ENCODE measurements around the gene GSN.

GSN gene

DNA sequence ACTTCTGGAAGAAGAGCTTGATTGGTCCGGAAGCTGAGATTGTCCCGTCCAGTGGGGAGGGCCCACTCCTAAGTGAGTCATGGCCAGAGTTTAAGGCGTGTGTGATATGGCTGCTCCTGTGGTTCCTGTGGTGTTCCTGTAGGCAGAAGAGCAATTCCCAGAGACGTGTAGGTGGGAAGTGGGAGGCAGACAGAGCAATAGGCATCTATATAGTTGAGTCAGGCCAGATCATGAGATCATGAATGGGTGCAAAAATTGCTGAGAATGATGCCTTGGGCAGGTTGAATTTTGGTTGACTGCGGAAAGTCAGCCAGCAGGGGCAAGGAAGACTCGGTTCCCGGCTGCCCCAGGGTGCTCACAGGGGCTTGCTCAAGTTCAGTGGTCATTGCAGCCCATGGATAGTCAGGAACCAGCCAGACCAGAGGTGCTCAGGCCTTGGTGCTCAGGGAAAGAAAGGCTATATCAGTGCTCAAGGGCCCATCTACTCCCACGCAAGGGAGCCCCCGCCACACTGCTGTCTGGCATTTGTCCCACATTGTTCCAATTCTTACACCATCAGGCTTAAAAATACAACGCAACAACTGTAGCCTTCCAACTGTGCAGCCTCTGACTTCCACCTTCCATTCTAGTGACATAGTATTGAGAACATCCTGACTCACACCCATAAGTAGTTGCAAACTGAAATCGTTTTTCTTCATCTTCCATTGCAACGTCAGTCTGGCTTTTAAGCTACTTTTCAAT is 21.0 kb upstream of the GSN start:
- DNase-seq = no peak

DNA sequence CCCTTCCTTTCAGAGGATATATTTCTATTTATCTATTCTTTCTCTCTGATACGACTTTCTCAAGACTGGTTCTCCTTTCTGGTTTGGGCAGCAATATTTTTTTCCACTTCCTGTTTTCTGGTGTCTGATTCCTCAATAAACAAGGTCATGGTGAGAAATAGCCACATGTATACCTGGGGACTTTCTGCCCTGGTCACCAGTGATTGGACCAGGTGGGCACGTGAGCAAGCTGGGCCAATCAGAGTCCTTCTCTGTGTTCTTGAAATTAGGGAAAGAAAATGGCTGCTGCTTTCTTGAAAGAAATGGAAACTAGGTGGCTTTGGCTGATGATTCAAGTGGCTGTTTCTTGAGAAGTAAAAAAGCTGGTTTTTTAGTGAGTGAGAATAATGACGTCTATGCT is 18.4 kb upstream of the GSN start:
- DNase-seq = no peak

GRCh38 chr9:121252104-121252851 is 15.7 kb upstream of the GSN start:
- no peak for DNase-seq

- DNase-seq = no peak
These were observed 14.8 kb upstream of the GSN start for GRCh38 chr9:121253162-121253561.

GRCh38 chr9:121253821-121254501 is 14.0 kb upstream of the GSN start:
- no peak for DNase-seq

GRCh38 chr9:121259498-121259897 is 8.5 kb upstream of the GSN start:
- no peak for DNase-seq

- no peak for DNase-seq
These were observed 8.0 kb upstream of the GSN start for GRCh38 chr9:121259935-121260334.

DNA sequence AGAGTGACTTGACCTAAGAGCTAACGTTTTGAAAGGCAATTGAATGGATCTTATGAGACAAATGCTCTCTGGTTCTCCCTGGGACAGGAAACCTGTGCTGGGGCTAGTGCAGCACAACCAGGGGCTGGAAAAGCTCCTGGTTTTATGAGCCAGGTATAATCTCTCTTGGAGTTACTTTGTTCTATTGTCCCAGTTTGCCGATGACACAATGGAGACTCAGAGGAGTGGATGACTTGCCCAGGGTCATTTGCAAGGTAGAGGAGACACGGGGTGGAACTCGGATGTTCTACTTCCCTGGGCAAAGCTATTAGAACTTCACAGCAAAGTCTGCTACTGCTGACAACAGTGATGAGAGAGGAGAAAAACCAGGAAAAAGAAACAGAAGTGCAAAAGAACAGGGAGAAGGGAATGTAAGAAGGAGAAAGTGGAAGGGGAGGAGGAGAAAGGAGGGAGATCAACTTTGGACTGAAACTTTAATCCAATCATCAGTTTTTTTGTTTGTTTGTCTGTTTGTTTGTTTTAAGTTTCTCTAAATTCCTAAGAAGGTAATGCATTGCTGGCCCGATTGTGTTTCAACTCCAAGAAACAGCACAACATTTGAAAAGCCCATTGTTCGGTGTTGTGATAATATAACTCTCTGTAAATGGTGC is 7.4 kb upstream of the GSN start:
- DNase-seq = no peak

- DNase-seq = no peak
These were observed 6.9 kb upstream of the GSN start for GRCh38 chr9:121261107-121261460.

DNA sequence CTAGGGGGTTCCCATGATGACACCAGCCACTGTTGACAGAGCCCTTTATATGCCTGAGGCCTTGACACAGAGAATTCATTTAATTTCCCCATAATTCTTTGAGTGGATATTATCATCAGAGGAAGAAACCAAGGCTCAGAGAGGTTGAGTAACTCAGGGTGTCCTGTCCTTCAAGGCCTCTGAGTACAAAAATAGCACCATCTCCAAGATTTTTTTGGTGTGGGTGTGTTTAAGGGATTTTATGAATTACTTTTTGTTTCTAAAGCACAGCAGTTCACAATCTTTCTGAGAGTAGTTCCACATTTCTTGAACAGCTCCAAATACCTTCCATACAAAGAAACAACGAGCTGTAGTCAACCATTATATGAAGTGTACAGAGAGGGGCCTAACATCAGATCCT is 6.2 kb upstream of the GSN start:
- DNase-seq = no peak

DNA sequence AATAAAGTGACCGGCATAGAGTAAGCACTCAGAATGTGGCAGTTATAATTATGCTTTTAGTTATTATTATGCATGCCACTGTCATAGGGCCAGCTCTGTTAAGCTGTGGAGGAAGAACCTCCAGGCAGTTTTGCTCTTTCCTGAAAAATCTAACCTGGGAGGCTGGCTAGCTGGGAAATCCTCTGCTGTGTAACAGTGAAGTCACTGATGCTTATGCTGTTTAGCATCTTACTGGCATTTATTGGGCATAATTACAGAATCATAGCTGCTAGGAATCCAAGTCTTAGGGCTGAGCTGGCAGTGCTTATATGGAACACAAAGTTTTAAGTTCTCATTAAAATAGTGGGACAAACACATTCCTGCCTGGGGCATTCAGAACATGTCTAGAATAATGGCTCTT is 5.5 kb upstream of the GSN start:
- DNase-seq = no peak

- DNase-seq = no peak
These were observed 5.0 kb upstream of the GSN start for GRCh38 chr9:121262953-121263352.

DNA sequence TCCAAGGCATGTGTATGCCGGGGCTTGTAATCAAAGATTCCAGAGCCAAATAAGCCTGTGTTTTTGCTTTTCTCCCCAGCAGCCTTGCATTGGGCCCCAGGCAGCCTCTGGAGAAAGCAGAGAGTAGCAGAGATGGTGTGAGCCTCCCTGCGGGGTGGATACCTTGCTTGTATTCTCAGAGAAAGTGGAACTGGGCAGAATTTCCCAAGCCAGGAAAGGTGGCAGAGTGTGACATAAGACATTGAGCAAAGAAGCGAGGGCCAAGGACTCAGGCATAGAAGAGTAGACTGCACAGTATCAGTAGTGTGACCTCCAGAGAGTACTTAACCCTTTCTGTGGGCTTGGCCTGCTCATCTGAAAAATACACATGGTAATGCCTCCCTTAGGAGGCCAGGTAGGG is 1.6 kb upstream of the GSN start:
- no peak for DNase-seq

GRCh38 chr9:121266906-121267650 is 884 bp upstream of the GSN start:
- no peak for DNase-seq

DNA sequence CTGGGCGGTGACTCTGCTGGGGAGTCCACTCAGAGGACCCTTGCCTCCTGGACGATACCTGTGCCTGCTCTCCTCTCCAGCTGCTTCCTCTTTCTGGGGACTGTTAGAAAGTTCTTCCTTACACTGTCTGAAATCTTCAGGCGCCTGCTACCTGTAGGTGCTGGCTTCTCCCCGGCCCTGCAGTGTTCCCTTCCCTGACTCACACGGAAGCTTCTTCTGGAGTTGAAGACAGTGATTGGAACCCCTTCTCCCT is 562 bp downstream of the GSN start:
- DNase-seq = no peak

GRCh38 chr9:121268851-121269641 is 1.1 kb downstream of the GSN start:
- DNase-seq = no peak

- no peak for DNase-seq
These were observed 1.8 kb downstream of the GSN start for GRCh38 chr9:121269642-121270254.

- no peak for DNase-seq
These were observed 3.7 kb downstream of the GSN start for GRCh38 chr9:121271368-121272341.

DNA sequence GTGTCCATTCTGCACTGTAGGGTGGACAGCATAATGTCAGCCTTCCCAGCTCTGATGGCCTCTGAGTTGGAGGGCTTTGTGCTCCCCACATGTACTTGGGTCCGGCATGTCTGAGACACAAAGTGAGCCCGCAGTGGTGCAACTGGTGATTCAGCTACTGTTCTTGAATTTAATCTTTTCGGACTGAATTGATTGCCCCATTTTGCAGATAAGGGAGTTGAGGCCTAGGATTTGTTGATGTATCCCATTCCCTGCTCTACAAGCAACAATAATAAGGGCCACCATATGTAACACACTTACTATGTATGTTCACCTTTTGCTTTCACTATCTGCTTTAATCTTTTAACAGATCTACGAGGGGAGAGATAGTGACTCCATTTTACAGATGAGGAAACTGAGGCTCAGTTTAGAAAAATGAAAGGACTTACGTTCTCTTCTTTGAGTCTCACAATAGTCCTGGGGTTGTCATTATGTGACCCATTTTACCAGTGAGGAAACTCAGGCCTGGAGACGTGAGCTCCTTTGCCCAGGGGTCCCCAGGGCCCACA is 4.5 kb downstream of the GSN start:
- DNase-seq = no peak

DNA sequence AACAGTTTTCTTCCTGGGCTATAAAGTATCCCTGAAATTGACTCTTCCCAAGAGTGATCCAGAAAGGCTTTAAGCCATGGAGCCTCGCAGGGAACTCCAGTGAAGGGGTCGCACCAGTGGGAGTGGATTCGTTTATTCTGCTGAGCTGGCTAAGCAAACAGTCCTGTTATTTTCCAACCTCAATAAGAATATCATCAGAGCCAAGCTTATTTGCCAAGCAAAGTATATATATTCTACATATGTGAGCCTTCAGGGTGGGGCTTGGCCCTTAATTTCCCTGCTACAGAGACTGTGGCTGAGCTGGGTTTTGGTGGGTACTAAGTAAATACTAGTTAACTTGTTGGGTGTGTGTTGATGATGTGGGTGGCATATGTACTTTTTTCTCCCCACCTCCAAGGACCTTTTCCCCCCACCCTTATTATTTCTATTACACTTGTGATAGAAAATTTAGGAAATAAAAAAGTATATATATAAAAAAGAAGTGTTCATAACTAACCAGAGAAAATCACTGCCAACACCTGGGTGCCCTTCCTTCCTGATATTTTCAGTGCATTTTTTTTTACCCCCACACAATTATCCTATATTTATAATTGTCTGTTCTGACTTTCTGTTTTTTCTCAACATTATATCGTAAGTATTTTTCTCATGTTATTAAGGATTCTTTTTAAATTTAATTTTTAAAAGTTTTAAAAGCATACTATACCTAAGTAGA is 5.3 kb downstream of the GSN start:
- DNase-seq = no peak
